GM12878 (cell line): Measurements from ENCODE around the gene PRR22. TPM values are rescaled to one million over a fixed set of nuclear protein-coding genes. Genes with fewer than 3 reads are reported as not detected.

Source experiments
- ATAC-seq: fragments of 200-7000 bp; cut with Tn5 transposase; 3 replicates; pipeline ENCODE4 v1.9.1; 2020; ENCODE audit warnings: mild to moderate bottlenecking, moderate library complexity
- BruUV-seq: library from RNA; stranded (reverse); fragments of 400-500 nt; replicated peaks from 2 replicates; lab custom pipeline; 2021; lab: Mats Ljungman, UMichigan
- CTCF ChIA-PET: fragments of 300-600 bp; sonication (Branson Sonifier 250); formaldehyde crosslinking; extraction: SDS; loops from one replicate; lab custom pipeline; 2021; ENCODE audit warnings: inconsistent platforms; lab: Yijun Ruan, JAX
- POLR2A ChIA-PET: fragments of 350-600 bp; formaldehyde crosslinking; extraction: SDS; loops from one replicate; lab custom pipeline; 2021; ENCODE audit warnings: inconsistent platforms; lab: Charles Lee
- RAD21 ChIA-PET: fragments of 300-600 bp; sonication (Branson Sonifier 250); formaldehyde crosslinking; loops from one replicate; lab custom pipeline; 2023; ENCODE audit warnings: antibody characterized with exemption; ENCODE audit not compliant: unreplicated experiment; lab: Charles Lee
- SMC1A ChIA-PET: fragments of 300-600 bp; sonication (Branson Sonifier 250); formaldehyde crosslinking; loops from one replicate; lab custom pipeline; 2023; ENCODE audit not compliant: unreplicated experiment, uncharacterized antibody; lab: Charles Lee
- DNase-seq: peaks from one replicate; pipeline ENCODE4 v3.0.0-alpha.2; 2011; ENCODE audit warnings: low read depth, low spot score
- FAIRE-seq: peaks from 3 replicates; lab custom pipeline; 2011; peaks lifted over from hg19 to GRCh38; lab: Jason Lieb, UNC
- H2AFZ ChIP-seq: 2 replicates; pipeline ENCODE4 v1.6.0; 2011; ENCODE audit warnings: low read depth, low read length, control low read depth; ENCODE audit not compliant: control insufficient read depth
- H3K27ac ChIP-seq: 2 replicates; pipeline ENCODE4 v1.5.1; 2011; ENCODE audit warnings: control low read depth; ENCODE audit not compliant: control insufficient read depth, insufficient read depth
- H3K27me3 ChIP-seq, 2 experiments: replicated peaks in 1 of 2; 2 replicates each; pipeline versions ENCODE4 v1.6.0 to v1.6.1; 2011; ENCODE audit warnings: low read length in 1 of 2; ENCODE audit not compliant: control insufficient read depth in 2 of 2, insufficient read depth in 2 of 2
- H3K36me3 ChIP-seq, 2 experiments: 2 replicates each; pipeline ENCODE4 v1.5.1; 2011; ENCODE audit warnings: low read length in 1 of 2; ENCODE audit not compliant: control insufficient read depth in 2 of 2, insufficient read depth in 2 of 2
- H3K4me1 ChIP-seq: 2 replicates; pipeline ENCODE4 v1.6.1; 2011; ENCODE audit warnings: mild to moderate bottlenecking, low read length, moderate library complexity, mixed read lengths; ENCODE audit not compliant: control insufficient read depth, insufficient read depth
- H3K4me2 ChIP-seq: 2 replicates; pipeline ENCODE4 v1.6.0; 2011; ENCODE audit warnings: control low read depth; ENCODE audit not compliant: control insufficient read depth, insufficient read depth
- H3K4me3 ChIP-seq: fragments of 200-600 bp; sonication (generic); 2 replicates; pipeline ENCODE4 v1.5.1; 2016
- H3K79me2 ChIP-seq: 2 replicates; pipeline ENCODE4 v1.6.0; 2011; ENCODE audit warnings: low read length; ENCODE audit not compliant: control insufficient read depth, insufficient read depth
- H3K9ac ChIP-seq: 2 replicates; pipeline ENCODE4 v1.8.0; 2011; ENCODE audit warnings: low read length, control low read depth, mixed read lengths; ENCODE audit not compliant: control insufficient read depth, insufficient read depth
- H3K9me3 ChIP-seq: replicated peaks from 3 replicates; pipeline ENCODE4 v1.5.1; 2011; ENCODE audit warnings: mild to moderate bottlenecking, low read length; ENCODE audit not compliant: control insufficient read depth, insufficient read depth
- H4K20me1 ChIP-seq: 2 replicates; pipeline ENCODE4 v1.6.0; 2011; ENCODE audit not compliant: control insufficient read depth, insufficient read depth
- BCL11A ChIP-seq: IDR thresholded peaks from 2 replicates; pipeline ENCODE4 v1.6.1; 2011; ENCODE audit warnings: low read depth, low read length
- CBX3 ChIP-seq: fragments of 200-600 bp; sonication (generic); IDR thresholded peaks from 2 replicates; pipeline ENCODE4 v1.6.1; 2016; ENCODE audit warnings: low read depth, borderline replicate concordance
- ELK1 ChIP-seq: IDR thresholded peaks from 2 replicates; pipeline ENCODE4 v1.6.1; 2012; ENCODE audit warnings: low read depth, low read length, improper control_type of control experiment
- ETV6 ChIP-seq, 2 experiments: fragments of 450-650 bp in 1 of 2; IDR thresholded peaks in 1 of 2; conservative IDR thresholded peaks in 1 of 2; 2 replicates each; pipeline ENCODE4 v1.6.1; 2014; ENCODE audit warnings: antibody characterized with exemption in 1 of 2, borderline replicate concordance in 1 of 2, low read depth in 1 of 2, mild to moderate bottlenecking in 1 of 2, moderate library complexity in 1 of 2
- NFYA ChIP-seq: IDR thresholded peaks from 2 replicates; pipeline ENCODE4 v1.6.1; 2011; ENCODE audit warnings: low read depth, mild to moderate bottlenecking, low read length, improper control_type of control experiment, borderline replicate concordance
- NR2C2 ChIP-seq: IDR thresholded peaks from 2 replicates; pipeline ENCODE4 v1.6.1; 2011; ENCODE audit warnings: borderline replicate concordance, low read depth; ENCODE audit not compliant: control insufficient read depth, insufficient read length
- PRDM15 ChIP-seq: fragments of 450-650 bp; formaldehyde crosslinking; IDR thresholded peaks from 2 replicates; pipeline ENCODE4 v1.4.0; 2020; ENCODE audit warnings: mild to moderate bottlenecking, moderate library complexity
- SREBF1 ChIP-seq: IDR thresholded peaks from 2 replicates; pipeline ENCODE4 v1.6.1; 2012; ENCODE audit warnings: mild to moderate bottlenecking, low read length
- WGBS: methylation state at CpG from one replicate; pipeline ENCODE4 v1.1.6; 2016; ENCODE audit warnings: low lambda C conversion rate; ENCODE audit not compliant: insufficient replicate concordance, insufficient coverage; ENCODE audit errors: missing lambda C conversion rate; 5-methylcytosine and 5-hydroxymethylcytosine counted together
- in situ Hi-C: fragments of 300-500 bp; cut with MboI; formaldehyde crosslinking; loops from 9 replicates; pipeline ENCODE4 v1.14.3; 2018; ENCODE audit warnings: mixed read lengths
- intact Hi-C: fragments of 100-400 bp; cut with micrococcal nuclease; formaldehyde crosslinking; loops from one replicate; pipeline ENCODE4 v1.14.2; 2022; ENCODE audit not compliant: unreplicated experiment
- polyA plus RNA-seq, 11 experiments: library from polyadenylated mRNA; depleted of rRNA in 4 of 11; unstranded in 6 of 11; stranded (reverse) in 5 of 11; fragments of >200 nt; fragmentation: Nextera tagmentation in 4 of 11; fragmentation: Illumina TruSeq in 1 of 11; extraction: Ambion mirVana in 4 of 11; extraction: Trizol in 1 of 11; gene quantifications; 1 replicate in 1 of 11; 2 replicates in 10 of 11; pipeline versions ENCODE4 v1.2.1 to v1.2.3, GENCODE V29; 2011 to 2016; ENCODE audit warnings: inconsistent platforms in 2 of 11, missing spikeins in 2 of 11, low read depth in 1 of 11
- total RNA-seq, 4 experiments: library from RNA; depleted of rRNA in 3 of 4; stranded (reverse); fragments of >200 nt in 3 of 4; fragmentation: Illumina TruSeq in 1 of 4; extraction: Trizol in 1 of 4; gene quantifications; 2 replicates each; pipeline versions ENCODE4 v1.2.1 to v1.2.3, GENCODE V29; 2013 to 2021

Gene PRR22
- total and polyA plus RNA-seq, 10 of the 15 experiments (the other 5 are each of a cell fraction or from before 2014, with no cell fraction given): 0.31 to 4.4 (median 1.3) TPM; not detected in 2

- no peak for ATAC-seq
- Histone ChIP-seq H3K36me3 (peaks cover 4 to 30% of the 10 kb centered on the region in 2 experiments; a peak in 3 of 4 replicates), H3K79me2 (peaks cover 5% of the 10 kb centered on the region), H3K4me1 (peaks cover 3% of the 10 kb centered on the region; the same call in 1 of the 2 replicates), H4K20me1 (no peaks in the 10 kb centered on the region), H3K4me2 (no peak overlapping the region), H3K27me3 (no peaks in the 10 kb centered on the region), H3K27ac (no peak overlapping the region), H2AFZ (no peak overlapping the region)
- no peak for DNase-seq
- intact Hi-C loops: no loop called here
- ChIA-PET RAD21 (no interaction called here), POLR2A (no interaction called here), SMC1A (no interaction called here)
- in situ Hi-C loops: no loop called here
- no TSS peak for BruUV-seq
- TF ChIP-seq BCL11A: no peak
- TF ChIP-seq SREBF1: no peak
- no peak for TF ChIP-seq NFYA
- TF ChIP-seq ETV6 (conservative IDR thresholded peaks at IDR 0.05 in 1 of 2, IDR thresholded peaks at IDR 0.05 in 1 of 2; ENCODE audit: borderline replicate concordance in 1 of 2, low read depth in 1 of 2): no peak
- no peak for TF ChIP-seq CBX3
- no peak for TF ChIP-seq NR2C2
- TF ChIP-seq PRDM15 (CRISPR knock-in tag): no peak
- no peak for TF ChIP-seq ELK1
- TF ChIP-seq, all 136 proteins: peak for 0
- H3K9ac ChIP-seq: no peak overlapping the region
- WGBS: 89% methylated on average over 37 of the region's 37 CpGs
- CTCF ChIA-PET: no interaction called here
- no peaks in the 10 kb centered on the region for H3K9me3 ChIP-seq
- H3K4me3 ChIP-seq: no peak overlapping the region
- no peak for FAIRE-seq
Measured at GRCh38 chr19:5785423-5785822, 877 bp upstream of the PRR22 start.
